GM19193 (cell line): Measurements from ENCODE around the gene LAD1.

Experiments
- POLR2A ChIP-seq: IDR thresholded peaks from 4 replicates; pipeline ENCODE4 v1.6.1; 2011; ENCODE audit not compliant: insufficient read depth, insufficient read length; ENCODE audit errors: extremely low read depth

LAD1 gene

DNA sequence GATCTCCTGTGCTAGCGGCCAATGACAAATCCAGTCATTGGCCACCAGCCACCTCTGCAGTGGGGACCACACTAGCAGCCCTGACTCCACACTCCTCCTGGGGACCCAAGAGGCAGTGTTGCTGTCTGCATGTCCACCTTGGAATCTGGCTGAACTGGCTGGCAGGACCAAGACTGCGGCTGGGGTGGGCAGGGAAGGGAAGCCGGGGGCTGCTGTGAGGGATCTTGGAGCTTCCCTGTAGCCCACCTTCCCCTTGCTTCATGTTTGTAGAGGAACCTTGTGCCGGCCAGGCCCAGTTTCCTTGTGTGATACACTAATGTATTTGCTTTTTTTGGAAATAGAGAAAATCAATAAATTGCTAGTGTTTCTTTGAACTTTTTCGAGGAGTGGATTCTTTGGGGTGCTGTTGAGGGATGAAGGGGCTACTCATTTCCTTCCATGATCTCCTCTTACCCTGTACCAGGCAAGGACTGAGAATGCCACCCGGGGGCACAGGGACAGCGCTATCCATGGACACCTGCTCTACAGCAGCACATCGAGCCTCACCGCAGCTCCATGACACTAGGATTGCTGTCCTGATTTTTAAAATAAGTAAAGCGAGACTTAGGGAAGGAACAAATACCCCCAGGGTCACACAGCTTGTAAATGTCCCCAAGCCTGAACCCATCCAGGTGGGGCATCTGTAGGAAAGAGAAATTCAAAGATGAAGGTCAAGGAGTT is 66.3 kb downstream of the LAD1 start:
- no peak for TF ChIP-seq POLR2A

DNA sequence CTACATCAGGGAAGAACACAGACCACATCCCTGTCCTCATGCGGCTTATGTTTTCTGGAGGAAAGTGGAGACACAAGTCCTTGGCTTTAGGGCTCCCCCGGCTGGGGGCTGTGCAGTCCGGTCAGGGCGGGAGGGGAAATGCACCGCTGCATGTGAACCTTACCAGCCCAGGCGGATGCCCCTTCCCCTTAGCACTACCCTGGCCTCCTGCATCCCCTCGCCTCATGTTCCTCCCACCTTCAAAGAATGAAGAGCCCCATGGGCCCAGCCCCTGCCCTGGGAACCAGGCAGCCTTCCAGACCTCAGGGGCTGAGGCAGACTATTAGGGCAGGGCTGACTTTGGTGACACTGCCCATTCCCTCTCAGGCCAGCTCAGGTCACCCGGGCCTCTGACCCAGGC is 67.1 kb downstream of the LAD1 start:
- TF ChIP-seq POLR2A = no peak

GRCh38 chr1:201331166-201331565 is 68.0 kb downstream of the LAD1 start:
- no peak for TF ChIP-seq POLR2A
